Measurements from ENCODE around the gene PHF11.

DNA sequence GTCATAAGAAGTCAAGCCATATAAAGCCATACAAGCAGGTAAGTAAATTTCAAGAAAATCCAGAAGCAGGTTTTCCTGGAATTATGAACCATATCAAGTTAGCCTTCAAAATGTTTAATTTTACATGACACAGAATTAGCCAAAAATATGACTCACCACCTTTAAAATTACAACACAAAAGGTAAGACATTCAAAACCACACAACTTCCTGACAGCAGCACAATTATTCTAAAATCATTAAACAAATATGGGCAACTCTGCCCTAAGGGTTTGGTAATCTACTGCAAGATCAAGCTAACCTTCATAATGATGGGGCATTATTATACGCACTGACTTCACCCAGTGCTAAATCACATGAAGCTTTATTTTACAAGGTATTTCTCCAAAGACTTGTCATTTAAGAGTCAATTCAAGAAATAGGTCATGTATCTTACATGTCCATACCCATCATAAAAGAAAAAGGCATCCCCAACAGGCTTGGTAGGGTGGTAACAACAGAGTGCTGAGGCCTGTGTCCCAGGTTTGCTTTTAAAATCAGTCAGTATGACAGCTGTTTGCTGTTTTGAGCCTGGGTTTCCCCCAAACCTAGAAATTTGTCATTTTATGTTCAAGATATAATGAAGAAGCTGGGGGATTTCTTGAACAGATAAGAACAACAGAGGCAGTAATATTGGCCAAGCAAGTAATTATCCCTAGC lies 74.4 kb downstream of the PHF11 start:
- TF ChIP-seq EZH2 (IDR thresholded peaks at IDR 0.05): no peak
- TF ChIP-seq POLR2AphosphoS5 (IDR thresholded peaks at IDR 0.05; ENCODE audit: borderline replicate concordance, low read depth, low read length): no peak

Data from SK-N-MC (cell line).